Endothelial cell (in vitro differentiated cells): ENCODE measurements around the gene ERRFI1. TPM values are rescaled to one million over a fixed set of nuclear protein-coding genes. Genes with fewer than 3 reads are reported as not detected.

ENCODE experiments used
- DNase-seq: peaks from one replicate; pipeline ENCODE4 v3.0.0; 2021; ENCODE audit warnings: low spot score
- H3K27ac Mint-ChIP-seq: one replicate; pipeline ENCODE4 v1.8.0; 2021; ENCODE audit warnings: mixed read lengths, inconsistent platforms; ENCODE audit not compliant: unreplicated experiment
- H3K27me3 Mint-ChIP-seq: one replicate; pipeline ENCODE4 v1.8.0; 2021; ENCODE audit warnings: mild to moderate bottlenecking, moderate library complexity, mixed read lengths, inconsistent platforms; ENCODE audit not compliant: unreplicated experiment
- H3K36me3 Mint-ChIP-seq: one replicate; pipeline ENCODE4 v1.8.0; 2021; ENCODE audit warnings: mild to moderate bottlenecking, low read depth, mixed read lengths, inconsistent platforms; ENCODE audit not compliant: unreplicated experiment
- H3K4me1 Mint-ChIP-seq: one replicate; pipeline ENCODE4 v1.8.0; 2021; ENCODE audit warnings: mild to moderate bottlenecking, mixed read lengths, inconsistent platforms; ENCODE audit not compliant: unreplicated experiment
- H3K4me3 Mint-ChIP-seq: one replicate; pipeline ENCODE4 v1.8.0; 2021; ENCODE audit warnings: mild to moderate bottlenecking, mixed read lengths, inconsistent platforms; ENCODE audit not compliant: unreplicated experiment
- H3K9me3 Mint-ChIP-seq: one replicate; pipeline ENCODE4 v1.8.0; 2021; ENCODE audit warnings: mixed read lengths, inconsistent platforms; ENCODE audit not compliant: unreplicated experiment
- total RNA-seq: library from RNA; stranded (reverse); fragmentation: NEBNext Ultra II Directional; extraction: Animal tissue kit (Norgen Biotek cat#: 25700); gene quantifications from one replicate; pipeline ENCODE4 v1.2.1, GENCODE V29; 2021; ENCODE audit not compliant: unreplicated experiment
- TF ChIP-seq, protein P1 (sequence below): fragments of 200-600 bp; sonication (generic); IDR thresholded peaks from one replicate; pipeline ENCODE4 v1.5.0; 2021; ENCODE audit warnings: antibody characterized with exemption; ENCODE audit not compliant: unreplicated experiment

ERRFI1 gene
- total RNA-seq, 1 donor from 2014 or later: 16.5 TPM

DNA sequence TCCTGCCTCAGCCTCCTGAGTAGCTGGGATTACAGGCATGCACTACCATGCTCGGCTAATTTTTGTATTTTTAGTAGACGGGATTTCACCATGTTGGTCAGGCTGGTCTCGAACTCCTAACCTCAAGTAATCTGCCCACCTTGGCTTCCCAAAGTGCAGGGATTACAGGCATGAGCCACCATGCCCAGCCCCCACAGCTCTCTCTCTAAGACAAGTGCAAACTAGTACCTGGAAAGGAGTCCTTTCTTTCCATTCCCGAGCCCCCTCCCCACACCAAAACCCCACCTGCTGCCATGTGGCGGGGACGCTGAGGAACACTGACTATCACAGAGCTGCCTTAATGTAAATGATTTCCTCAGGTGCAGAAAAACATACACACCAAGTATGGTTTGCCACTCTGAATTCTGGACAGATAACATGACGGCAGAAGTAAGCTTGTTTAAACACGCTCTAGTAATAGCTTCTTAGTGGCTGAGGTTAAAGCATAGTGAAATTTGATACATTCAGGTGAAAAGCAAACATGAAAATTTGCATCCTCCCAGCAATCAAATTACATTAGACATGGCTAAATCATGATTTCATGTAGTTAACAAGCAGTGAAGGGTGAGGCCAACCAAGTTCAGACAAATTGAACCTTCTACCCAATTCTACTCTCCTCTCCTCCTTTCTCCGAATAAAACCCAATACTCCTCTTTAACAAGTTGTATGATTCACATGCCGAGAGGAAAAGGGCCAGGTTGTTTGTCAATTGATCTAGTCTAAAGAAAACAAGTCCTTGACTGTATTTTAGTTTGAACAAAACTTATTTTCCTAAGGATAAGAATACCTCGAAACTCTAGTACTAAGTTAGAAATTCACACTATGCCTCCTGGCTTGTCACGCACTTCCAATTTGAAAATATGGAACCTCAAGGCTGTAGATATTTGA is 19.8 kb downstream of the ERRFI1 start:
- Mint-ChIP-seq H3K4me1 (peaks cover 32% of the 10 kb centered on the region), H3K4me3 (no peak overlapping the region), H3K36me3 (peaks cover 18% of the 10 kb centered on the region)

DNA sequence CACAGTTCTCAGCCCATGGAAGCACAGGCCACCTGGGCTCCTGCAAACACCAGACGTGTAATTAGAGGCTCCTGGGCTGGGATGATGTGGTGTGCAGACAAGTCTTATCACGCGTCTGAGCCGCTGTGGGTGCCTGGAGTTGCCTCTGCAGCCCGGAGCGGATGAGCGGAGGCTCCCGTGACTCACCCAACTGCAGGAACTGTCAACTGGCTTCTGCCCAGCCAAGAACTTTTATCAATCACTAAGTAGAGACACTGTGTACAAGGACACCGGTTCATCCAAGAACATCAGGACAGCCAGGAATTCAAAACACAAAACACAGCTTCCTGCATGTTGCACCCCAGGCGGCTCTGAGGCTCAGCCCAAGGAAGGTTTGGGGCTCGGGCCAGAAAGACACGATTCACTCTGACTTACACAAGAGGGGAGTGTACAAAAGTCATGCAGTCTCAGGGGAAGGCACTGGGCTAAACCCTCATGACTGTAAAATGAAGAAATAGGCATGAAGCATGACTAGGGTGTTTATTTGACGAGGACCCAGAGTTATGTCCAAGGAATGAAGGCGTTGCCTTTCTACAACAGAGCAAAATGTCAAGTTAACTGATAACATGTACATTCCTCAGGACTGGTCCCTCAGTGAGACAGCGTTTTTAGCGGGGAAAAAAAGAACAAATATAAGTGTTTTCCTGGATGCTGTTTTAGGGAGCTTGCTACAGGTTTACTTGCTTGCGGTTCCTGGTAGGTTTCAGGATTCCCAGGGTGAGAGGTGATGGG is 21.1 kb downstream of the ERRFI1 start:
- H3K27me3 Mint-ChIP-seq: peaks cover 1% of the 10 kb centered on the region
- no peak for DNase-seq
- peaks cover 11% of the 10 kb centered on the region for H3K36me3 Mint-ChIP-seq
- H3K4me3 Mint-ChIP-seq: no peak overlapping the region
- no peak overlapping the region for H3K27ac Mint-ChIP-seq
- H3K9me3 Mint-ChIP-seq: no peaks in the 10 kb centered on the region
- peaks cover 27% of the 10 kb centered on the region for H3K4me1 Mint-ChIP-seq
- TF ChIP-seq, protein P1, sequence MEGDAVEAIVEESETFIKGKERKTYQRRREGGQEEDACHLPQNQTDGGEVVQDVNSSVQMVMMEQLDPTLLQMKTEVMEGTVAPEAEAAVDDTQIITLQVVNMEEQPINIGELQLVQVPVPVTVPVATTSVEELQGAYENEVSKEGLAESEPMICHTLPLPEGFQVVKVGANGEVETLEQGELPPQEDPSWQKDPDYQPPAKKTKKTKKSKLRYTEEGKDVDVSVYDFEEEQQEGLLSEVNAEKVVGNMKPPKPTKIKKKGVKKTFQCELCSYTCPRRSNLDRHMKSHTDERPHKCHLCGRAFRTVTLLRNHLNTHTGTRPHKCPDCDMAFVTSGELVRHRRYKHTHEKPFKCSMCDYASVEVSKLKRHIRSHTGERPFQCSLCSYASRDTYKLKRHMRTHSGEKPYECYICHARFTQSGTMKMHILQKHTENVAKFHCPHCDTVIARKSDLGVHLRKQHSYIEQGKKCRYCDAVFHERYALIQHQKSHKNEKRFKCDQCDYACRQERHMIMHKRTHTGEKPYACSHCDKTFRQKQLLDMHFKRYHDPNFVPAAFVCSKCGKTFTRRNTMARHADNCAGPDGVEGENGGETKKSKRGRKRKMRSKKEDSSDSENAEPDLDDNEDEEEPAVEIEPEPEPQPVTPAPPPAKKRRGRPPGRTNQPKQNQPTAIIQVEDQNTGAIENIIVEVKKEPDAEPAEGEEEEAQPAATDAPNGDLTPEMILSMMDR: no peak

More for the DNA sequence above, 19.8 kb downstream of the ERRFI1 start:
- DNase-seq: no peak
- no peak overlapping the region for H3K27ac Mint-ChIP-seq
- TF ChIP-seq, protein P1: no peak
- H3K27me3 Mint-ChIP-seq: peaks cover 1% of the 10 kb centered on the region
- no peaks in the 10 kb centered on the region for H3K9me3 Mint-ChIP-seq

DNA sequence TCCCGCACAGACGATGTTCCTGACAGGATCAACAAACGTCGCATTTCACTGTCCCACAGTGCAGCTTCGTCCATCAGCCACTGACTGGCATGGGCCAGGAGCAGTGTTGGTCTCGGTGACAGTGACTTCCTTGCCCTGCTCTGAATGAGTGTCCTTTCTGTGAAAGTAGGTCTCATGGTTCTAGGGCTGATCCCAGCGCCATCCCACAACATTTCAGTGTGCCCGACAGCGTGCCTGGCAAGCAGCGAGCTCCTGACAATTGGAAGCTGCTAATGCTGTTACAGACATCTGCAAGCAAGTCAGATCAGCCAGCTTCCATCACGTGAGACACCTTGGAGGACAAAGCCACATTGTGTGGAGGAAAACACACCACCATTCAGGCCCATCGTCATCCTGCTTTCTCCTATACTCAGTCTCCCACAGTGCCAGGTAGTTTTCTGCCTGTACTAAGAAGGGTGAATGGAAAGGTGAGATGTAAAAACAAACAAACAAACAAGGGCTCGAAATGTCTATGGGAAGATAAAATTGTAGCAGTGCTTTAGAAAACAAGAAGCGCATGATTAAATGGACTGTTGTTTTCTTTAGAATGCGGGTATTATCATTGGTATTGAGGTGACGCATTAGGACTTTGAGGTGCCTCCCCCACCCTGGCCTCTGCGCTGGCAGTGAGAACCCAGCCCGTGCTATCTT is 21.9 kb downstream of the ERRFI1 start:
- H3K27me3 Mint-ChIP-seq: peaks cover 1% of the 10 kb centered on the region
- H3K27ac Mint-ChIP-seq: no peak overlapping the region
- no peak overlapping the region for H3K4me3 Mint-ChIP-seq
- no peak for DNase-seq
- peaks cover 11% of the 10 kb centered on the region for H3K36me3 Mint-ChIP-seq
- peaks cover 27% of the 10 kb centered on the region for H3K4me1 Mint-ChIP-seq
- no peaks in the 10 kb centered on the region for H3K9me3 Mint-ChIP-seq
- TF ChIP-seq, protein P1: no peak

DNA sequence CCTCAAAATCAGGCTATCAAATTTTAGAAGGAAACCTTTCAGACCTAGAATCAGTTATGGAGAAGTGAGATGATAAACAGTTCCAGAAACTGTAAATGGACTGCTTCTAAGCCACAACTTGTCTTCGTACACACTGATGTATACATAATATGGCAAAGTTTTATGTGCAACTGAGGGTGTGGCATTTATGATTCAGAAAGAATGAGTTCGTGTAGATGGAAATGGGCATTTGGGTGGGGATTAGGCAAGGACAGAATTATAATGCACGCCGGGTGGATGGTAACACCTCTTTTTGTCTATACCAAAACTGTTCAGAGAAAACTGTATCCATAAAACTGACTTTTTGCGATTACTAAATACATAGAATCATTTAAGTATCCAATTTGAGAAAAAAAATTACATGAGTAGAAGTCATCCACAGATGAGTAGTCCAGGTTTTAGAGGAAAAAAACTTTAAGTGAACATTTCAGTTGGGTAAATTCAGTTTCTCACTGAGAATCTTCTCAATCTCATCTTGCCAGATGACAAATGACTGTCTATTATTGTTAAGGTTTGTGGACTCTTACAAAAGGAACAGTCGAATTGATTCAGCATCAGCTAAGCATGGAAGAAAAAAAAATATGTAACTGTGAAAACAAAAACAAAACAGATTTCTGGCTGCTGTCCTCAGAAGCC is 22.5 kb downstream of the ERRFI1 start:
- H3K4me3 Mint-ChIP-seq: no peak overlapping the region
- no peak for DNase-seq
- TF ChIP-seq, protein P1: no peak
- no peak overlapping the region for H3K27ac Mint-ChIP-seq
- H3K27me3 Mint-ChIP-seq: peaks cover 1% of the 10 kb centered on the region
- no peaks in the 10 kb centered on the region for H3K9me3 Mint-ChIP-seq
- peaks cover 27% of the 10 kb centered on the region for H3K4me1 Mint-ChIP-seq
- H3K36me3 Mint-ChIP-seq: peaks cover 11% of the 10 kb centered on the region
